Upper lobe of left lung (tissue), 6 donors: Measurements from ENCODE around the gene SHE. TPM values are rescaled to one million over a fixed set of nuclear protein-coding genes. Genes with fewer than 3 reads are reported as not detected.
A peak's percentile ranks its signal among the peaks of the same experiment; 100 is the strongest.

Experiments used
- ATAC-seq, 2 donors: fragments of 200-7000 bp; cut with Tn5 transposase; one replicate each; pipeline ENCODE4 v1.9.1; 2022; ENCODE audit warnings: mild to moderate bottlenecking in 2 of 2, moderate library complexity in 2 of 2; ENCODE audit not compliant: low FRiP score in 2 of 2
- DNase-seq, 2 donors: peaks; one replicate each; pipeline ENCODE4 v3.0.0-alpha.2; 2019 to 2020
- H3K27ac ChIP-seq, 4 donors: fragments of 200-600 bp; sonication (generic); one replicate each; pipeline ENCODE4 v1.5.1; 2016 to 2019
- H3K27me3 ChIP-seq, 4 donors: fragments of 200-600 bp; sonication (generic); one replicate each; pipeline ENCODE4 v1.5.1; 2017 to 2019
- H3K36me3 ChIP-seq, 4 donors: fragments of 200-600 bp; sonication (generic); one replicate each; pipeline ENCODE4 v1.5.1; 2016 to 2019
- H3K4me1 ChIP-seq, 4 donors: fragments of 200-600 bp; sonication (generic); one replicate each; pipeline ENCODE4 v1.5.1; 2018 to 2019
- H3K4me3 ChIP-seq, 4 donors: fragments of 200-600 bp; sonication (generic); one replicate each; pipeline ENCODE4 v1.5.1; 2017 to 2019; ENCODE audit warnings: mild to moderate bottlenecking in 2 of 4, moderate library complexity in 1 of 4
- H3K9me3 ChIP-seq, 4 donors: fragments of 200-600 bp; sonication (generic); one replicate each; pipeline ENCODE4 v1.5.1; 2018 to 2019
- EP300 ChIP-seq, 4 donors: sonication (generic); formaldehyde crosslinking; IDR thresholded peaks; one replicate each; pipeline ENCODE4 v1.5.1; 2017; ENCODE audit warnings: antibody characterized with exemption in 4 of 4, control low read depth in 2 of 4
- POLR2A ChIP-seq, 4 donors: fragments of 450-650 bp; IDR thresholded peaks; one replicate each; pipeline ENCODE4 v1.5.1; 2016 to 2017; ENCODE audit warnings: antibody characterized with exemption in 4 of 4, mild to moderate bottlenecking in 2 of 4
- POLR2AphosphoS5 ChIP-seq, 2 donors: sonication (generic); formaldehyde crosslinking; IDR thresholded peaks; one replicate each; pipeline ENCODE4 v1.5.1; 2017; ENCODE audit warnings: antibody characterized with exemption in 2 of 2
- WGBS, 2 donors: methylation state at CpG; one replicate each; pipeline ENCODE4 v1.1.5; 2017 to 2018; 5-methylcytosine and 5-hydroxymethylcytosine counted together
- total RNA-seq, 6 donors: library from RNA; depleted of rRNA in 4 of 6; stranded (reverse); fragments of >200 nt in 4 of 6; gene quantifications; one replicate each; pipeline versions ENCODE4 v1.1.0 to v1.2.1, GENCODE V29; 2016 to 2021
- TF ChIP-seq, protein P1 (sequence below), 6 experiments: fragments of 450-650 bp in 4 of 6; fragments of 200-600 bp in 2 of 6; sonication (generic) in 2 of 6; IDR thresholded peaks; one replicate each; pipeline ENCODE4 v1.5.1; 2016 to 2019; ENCODE audit warnings: antibody characterized with exemption in 6 of 6
- donor health status: DM: no; HTN: no; CAD: no; lungs with moderate emphysema.
- donor health status: DM: no; HTN: yes; CAD: no; lungs with severe emphysema.

Gene SHE
- total RNA-seq, 6 donors from 2014 or later, result 25.8 to 55.4 (median 29.5) TPM

GRCh38 chr1:154527192-154527591 lies 25.0 kb upstream of the SHE start:
- Histone ChIP-seq H3K4me3 (no peak overlapping the region), H3K4me1 (peaks cover 2 to 5% (median 2%) of the 10 kb centered on the region in 4 donors), H3K27me3 (no peaks in the 10 kb centered on the region), H3K27ac (no peak overlapping the region), H3K36me3 (no peaks in the 10 kb centered on the region), H3K9me3 (no peaks in the 10 kb centered on the region)
- no peak for TF ChIP-seq EP300 (IDR thresholded peaks at IDR 0.05)
- TF ChIP-seq, protein P1, sequence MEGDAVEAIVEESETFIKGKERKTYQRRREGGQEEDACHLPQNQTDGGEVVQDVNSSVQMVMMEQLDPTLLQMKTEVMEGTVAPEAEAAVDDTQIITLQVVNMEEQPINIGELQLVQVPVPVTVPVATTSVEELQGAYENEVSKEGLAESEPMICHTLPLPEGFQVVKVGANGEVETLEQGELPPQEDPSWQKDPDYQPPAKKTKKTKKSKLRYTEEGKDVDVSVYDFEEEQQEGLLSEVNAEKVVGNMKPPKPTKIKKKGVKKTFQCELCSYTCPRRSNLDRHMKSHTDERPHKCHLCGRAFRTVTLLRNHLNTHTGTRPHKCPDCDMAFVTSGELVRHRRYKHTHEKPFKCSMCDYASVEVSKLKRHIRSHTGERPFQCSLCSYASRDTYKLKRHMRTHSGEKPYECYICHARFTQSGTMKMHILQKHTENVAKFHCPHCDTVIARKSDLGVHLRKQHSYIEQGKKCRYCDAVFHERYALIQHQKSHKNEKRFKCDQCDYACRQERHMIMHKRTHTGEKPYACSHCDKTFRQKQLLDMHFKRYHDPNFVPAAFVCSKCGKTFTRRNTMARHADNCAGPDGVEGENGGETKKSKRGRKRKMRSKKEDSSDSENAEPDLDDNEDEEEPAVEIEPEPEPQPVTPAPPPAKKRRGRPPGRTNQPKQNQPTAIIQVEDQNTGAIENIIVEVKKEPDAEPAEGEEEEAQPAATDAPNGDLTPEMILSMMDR (IDR thresholded peaks at IDR 0.05), result no peak
- no peak for TF ChIP-seq POLR2A (IDR thresholded peaks at IDR 0.05)
- no peak for TF ChIP-seq POLR2AphosphoS5 (IDR thresholded peaks at IDR 0.05)
- DNase-seq (no peak), ATAC-seq (no peak)
- 75 to 81% methylated on average over 6 of the region's 6 CpGs for WGBS, 2 donors

- no peaks in the 10 kb centered on the region for H3K9me3 ChIP-seq
Measured at GRCh38 chr1:154524881-154525280, 22.7 kb upstream of the SHE start.

GRCh38 chr1:154521695-154522094 lies 19.5 kb upstream of the SHE start:
- Histone ChIP-seq H3K36me3 (no peaks in the 10 kb centered on the region), H3K9me3 (no peaks in the 10 kb centered on the region), H3K27ac (peak overlapping the region in 3 of 4 donors; percentile 12 to 57 (median 56)), H3K4me1 (peaks cover 26 to 36% (median 33%) of the 10 kb centered on the region in 4 donors), H3K27me3 (no peaks in the 10 kb centered on the region), H3K4me3 (no peak overlapping the region)
- no peak for ATAC-seq
- DNase-seq, result no peak
- 22 to 27% methylated on average over 3 of the region's 3 CpGs for WGBS, 2 donors
- TF ChIP-seq EP300 (IDR thresholded peaks at IDR 0.05) (no peak), POLR2A (IDR thresholded peaks at IDR 0.05) (no peak), POLR2AphosphoS5 (IDR thresholded peaks at IDR 0.05) (no peak)
- TF ChIP-seq, protein P1 (IDR thresholded peaks at IDR 0.05), result no peak

More at GRCh38 chr1:154524881-154525280, 22.7 kb upstream of the SHE start:
- no peaks in the 10 kb centered on the region for H3K27me3 ChIP-seq
- TF ChIP-seq POLR2A (IDR thresholded peaks at IDR 0.05) (no peak), EP300 (IDR thresholded peaks at IDR 0.05) (no peak), POLR2AphosphoS5 (IDR thresholded peaks at IDR 0.05) (no peak)
- TF ChIP-seq, protein P1 (IDR thresholded peaks at IDR 0.05), result no peak
- ATAC-seq (no peak), DNase-seq (no peak)
- peaks cover 20 to 29% (median 24%) of the 10 kb centered on the region in 4 donors for H3K4me1 ChIP-seq
- no peak overlapping the region for H3K27ac ChIP-seq
- H3K4me3 ChIP-seq, result no peak overlapping the region
- no peaks in the 10 kb centered on the region for H3K36me3 ChIP-seq

DNA sequence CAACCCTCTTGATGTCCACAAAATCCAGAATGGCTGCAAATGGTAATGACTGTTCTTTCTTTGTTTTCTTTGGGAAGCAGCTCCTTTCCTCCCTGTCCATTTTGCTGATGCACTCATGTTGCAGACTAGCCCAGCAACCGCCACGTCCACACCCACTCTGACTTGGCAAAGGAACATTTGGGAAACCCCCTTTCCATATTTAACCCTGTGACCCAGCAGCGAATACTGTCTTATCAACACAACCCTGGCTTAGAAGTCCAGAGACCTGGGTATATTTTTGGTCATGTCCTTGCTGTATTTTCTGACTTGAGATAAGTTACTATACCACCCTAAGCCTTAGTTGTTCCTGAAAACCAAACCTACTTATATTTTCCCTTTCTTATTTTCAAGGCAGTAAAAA lies 18.1 kb upstream of the SHE start:
- Histone ChIP-seq H3K27me3 (no peaks in the 10 kb centered on the region), H3K27ac (peak overlapping the region in 1 of 4 donors; percentile 34), H3K4me3 (no peak overlapping the region), H3K4me1 (peaks cover 26 to 36% (median 33%) of the 10 kb centered on the region in 4 donors), H3K36me3 (no peaks in the 10 kb centered on the region), H3K9me3 (no peaks in the 10 kb centered on the region)
- WGBS, 2 donors, result 32 to 36% methylated on average over 3 of the region's 3 CpGs
- peak in 1 of 2 donors; percentile 31 for DNase-seq
- peak in 1 of 2 donors; percentile 56 for ATAC-seq
- no peak for TF ChIP-seq EP300 (IDR thresholded peaks at IDR 0.05)
- TF ChIP-seq POLR2A (IDR thresholded peaks at IDR 0.05), result no peak
- TF ChIP-seq, protein P1 (IDR thresholded peaks at IDR 0.05), result no peak

GRCh38 chr1:154519591-154519991 lies 17.4 kb upstream of the SHE start:
- DNase-seq (no peak), ATAC-seq (peak; percentile 24 to 48)
- 56 to 81% methylated on average over 9 of the region's 9 CpGs for whole genome bisulfite sequencing, 2 donors
- H3K9me3 ChIP-seq, result no peaks in the 10 kb centered on the region
- H3K4me1 ChIP-seq, result peaks cover 26 to 36% (median 33%) of the 10 kb centered on the region in 4 donors
- no peaks in the 10 kb centered on the region for H3K36me3 ChIP-seq
- TF ChIP-seq POLR2AphosphoS5 (IDR thresholded peaks at IDR 0.05), result no peak
- no peak for TF ChIP-seq POLR2A (IDR thresholded peaks at IDR 0.05)
- TF ChIP-seq, protein P1 (IDR thresholded peaks at IDR 0.05), result no peak
- TF ChIP-seq EP300 (IDR thresholded peaks at IDR 0.05), result no peak
- no peak overlapping the region for H3K4me3 ChIP-seq
- no peaks in the 10 kb centered on the region for H3K27me3 ChIP-seq
- H3K27ac ChIP-seq, result peak overlapping the region in 3 of 4 donors; percentile 27 to 57 (median 34)
